HT1080 (cell line): ENCODE results near the gene CST6. TPM values are rescaled to one million over a fixed set of nuclear protein-coding genes. Genes with fewer than 3 reads are reported as not detected.

ENCODE experiments used
- DNase-seq: peaks from one replicate; pipeline ENCODE4 v3.0.0-alpha.2; 2015; ENCODE audit warnings: low read depth
- polyA plus RNA-seq, 2 experiments: library from polyadenylated mRNA; depleted of rRNA; stranded (reverse); fragments of >200 nt; gene quantifications; 2 replicates each; pipeline ENCODE4 v1.2.3, GENCODE V29; 2015
- total RNA-seq: library from RNA; depleted of rRNA; stranded (reverse); fragments of >200 nt; shearing (Covaris generic); gene quantifications from 2 replicates; pipeline ENCODE4 v1.2.3, GENCODE V29; 2014; rRNA removed

CST6 gene, protein sequence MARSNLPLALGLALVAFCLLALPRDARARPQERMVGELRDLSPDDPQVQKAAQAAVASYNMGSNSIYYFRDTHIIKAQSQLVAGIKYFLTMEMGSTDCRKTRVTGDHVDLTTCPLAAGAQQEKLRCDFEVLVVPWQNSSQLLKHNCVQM
- total RNA-seq: not detected in 2 replicates
- 0.12 TPM in 1 of 2 replicates, not detected in the other for polyA plus RNA-seq (2015; cell fraction: cytosol; rRNA removed)
- polyA plus RNA-seq (2015; cell fraction: nucleus; rRNA removed): not detected in 2 replicates

DNA sequence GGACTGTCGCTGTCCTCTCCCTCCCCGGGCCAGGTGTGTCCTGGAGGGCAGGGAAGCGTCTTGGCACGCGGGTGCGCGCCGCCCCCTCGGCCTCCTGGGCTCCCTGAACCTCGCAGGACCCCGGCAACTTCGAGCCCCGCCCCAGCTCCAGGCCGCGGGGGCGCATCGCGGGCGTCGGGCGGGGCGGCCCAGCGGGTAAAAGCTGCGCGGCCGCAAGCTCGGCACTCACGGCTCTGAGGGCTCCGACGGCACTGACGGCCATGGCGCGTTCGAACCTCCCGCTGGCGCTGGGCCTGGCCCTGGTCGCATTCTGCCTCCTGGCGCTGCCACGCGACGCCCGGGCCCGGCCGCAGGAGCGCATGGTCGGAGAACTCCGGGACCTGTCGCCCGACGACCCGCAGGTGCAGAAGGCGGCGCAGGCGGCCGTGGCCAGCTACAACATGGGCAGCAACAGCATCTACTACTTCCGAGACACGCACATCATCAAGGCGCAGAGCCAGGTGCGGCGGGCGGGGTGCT, at the start of gene CST6:
Gene CST6 (plus strand): TSS at position 224 of the 519 bp plus-strand sequence. CDS start 37 bp downstream, at position 261.
- DNase-seq: no peak

DNA sequence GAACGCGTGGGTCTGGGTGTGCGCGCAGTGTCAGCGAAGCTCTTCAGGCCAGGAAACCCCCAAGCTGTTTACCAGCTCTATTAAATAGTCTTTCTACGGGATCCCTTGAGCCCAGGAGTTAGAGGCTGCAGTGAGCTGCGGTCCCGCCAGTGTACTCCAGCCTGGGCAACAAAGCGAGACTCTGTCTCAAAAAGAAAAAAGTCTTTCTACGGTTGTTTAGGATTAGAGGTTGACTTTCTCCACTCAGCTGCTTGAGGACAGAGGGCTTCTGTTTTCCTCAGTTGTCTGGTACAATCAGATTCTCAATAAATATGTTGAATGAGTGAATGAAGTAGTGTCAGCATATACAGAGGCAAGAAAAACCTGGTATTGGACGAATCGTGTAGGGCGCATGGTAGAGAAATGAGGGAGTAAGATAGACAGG, 49.7 kb upstream of the CST6 start:
- DNase-seq: no peak

DNA sequence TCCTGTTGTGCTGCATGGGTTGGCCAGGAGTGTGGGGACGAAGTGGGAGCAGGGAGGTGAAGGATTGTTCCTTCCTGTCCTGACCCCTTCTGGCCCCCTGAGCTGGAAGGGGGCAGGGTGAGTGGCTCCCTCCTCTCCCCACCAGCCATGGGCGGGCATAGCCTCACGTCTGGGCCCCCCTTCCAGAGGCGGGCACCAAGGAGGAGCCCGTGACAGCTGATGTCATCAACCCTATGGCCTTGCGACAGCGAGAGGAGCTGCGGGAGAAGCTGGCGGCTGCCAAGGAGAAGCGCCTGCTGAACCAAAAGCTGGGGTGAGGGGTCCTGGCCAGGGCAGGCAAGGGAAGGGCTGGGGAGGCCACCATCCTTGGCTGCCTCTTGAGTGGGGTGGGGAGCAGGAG, 46.9 kb upstream of the CST6 start:
- DNase-seq: no peak

DNA sequence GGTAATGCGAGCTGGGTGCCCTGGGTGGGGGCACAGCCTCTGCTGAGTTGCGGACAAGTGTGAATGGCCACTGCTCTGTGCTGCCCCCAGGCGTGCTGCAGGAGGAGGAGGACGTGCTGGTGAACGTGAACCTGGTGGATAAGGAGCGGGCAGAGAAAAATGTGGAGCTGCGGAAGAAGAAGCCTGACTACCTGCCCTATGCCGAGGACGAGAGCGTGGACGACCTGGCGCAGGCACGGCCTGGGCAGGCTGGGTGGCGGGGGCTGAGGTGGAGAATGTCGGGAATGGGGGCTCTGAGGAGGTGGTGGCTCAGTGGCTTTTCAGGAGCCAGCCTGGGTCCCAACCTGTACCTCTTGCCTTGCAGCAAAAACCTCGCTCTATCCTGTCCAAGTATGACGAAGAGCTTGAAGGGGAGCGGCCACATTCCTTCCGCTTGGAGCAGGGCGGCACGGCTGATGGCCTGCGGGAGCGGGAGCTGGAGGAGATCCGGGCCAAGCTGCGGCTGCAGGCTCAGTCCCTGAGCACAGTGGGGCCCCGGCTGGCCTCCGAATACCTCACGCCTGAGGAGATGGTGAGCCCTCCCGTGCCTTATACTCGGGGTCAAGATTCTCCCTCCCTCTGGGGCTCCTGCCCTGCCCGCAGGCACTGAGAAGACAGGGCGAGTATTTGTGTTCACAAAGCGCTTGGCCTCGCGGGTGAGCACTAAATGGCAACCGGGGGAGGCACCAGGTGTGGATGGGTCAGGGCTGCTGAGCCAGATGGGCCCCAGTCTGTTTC, 45.6 kb upstream of the CST6 start:
- no peak for DNase-seq

DNA sequence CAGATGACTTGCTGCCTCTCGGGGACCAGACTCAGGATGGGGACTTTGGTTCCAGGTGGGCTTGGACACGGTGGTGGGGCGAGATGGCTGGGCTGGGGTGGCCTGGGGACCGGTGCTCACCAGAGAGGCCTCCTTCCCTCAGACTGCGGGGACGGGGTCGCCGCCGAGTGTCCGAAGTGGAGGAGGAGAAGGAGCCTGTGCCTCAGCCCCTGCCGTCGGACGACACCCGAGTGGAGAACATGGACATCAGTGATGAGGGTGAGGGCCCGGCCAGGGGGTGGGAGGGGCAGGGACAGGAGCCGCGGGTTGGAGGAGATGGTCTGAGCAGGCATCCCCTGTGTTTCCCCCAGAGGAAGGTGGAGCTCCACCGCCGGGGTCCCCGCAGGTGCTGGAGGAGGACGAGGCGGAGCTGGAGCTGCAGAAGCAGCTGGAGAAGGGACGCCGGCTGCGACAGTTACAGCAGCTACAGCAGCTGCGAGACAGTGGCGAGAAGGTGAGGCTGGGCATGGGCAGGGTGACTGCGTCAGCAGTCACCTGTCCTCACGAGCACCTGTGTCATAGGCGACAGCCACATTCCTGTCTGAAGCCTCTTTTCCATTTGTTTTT, 44.4 kb upstream of the CST6 start:
- no peak for DNase-seq

DNA sequence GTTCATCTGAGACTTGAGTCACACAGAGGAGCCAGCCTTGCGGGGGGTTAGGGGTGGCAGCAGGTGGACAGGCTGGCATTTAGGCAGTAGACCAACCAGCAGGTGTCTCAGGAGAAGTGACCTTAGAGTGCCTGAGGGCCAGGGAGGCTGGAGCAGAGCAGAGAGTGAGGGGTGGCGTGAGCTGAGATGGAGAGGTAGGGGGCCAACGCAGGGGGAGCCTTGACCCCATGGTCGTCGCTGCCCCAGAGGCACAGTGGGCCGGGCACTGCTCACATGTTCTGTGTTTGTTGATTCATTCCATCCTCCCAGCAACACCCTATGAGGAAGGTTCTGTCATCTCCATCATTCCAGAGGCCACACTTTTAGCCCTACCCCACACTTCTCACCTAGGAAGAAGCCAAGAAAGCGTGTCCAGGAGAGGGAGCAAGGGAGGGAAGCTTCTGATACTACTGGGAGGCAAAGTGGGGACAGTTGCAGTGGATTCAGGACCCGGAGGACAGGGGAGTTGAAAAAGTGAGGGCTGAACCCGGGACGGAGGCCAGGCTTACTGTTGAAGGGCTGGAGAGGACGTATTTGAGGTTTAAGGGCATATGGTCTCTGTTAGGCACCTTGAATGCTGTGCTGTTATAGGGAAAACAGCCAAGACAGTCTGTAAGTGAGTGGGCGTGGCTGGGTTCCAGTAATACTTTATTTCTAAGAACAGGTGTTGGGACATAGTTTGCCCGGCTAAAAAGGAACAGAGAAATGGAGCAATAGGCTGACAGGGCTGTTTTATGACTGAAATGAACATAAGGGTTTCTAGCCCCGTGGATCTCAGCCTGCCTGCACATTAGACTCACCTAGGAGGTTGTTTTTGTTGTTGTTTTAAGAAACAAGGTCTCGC, 43.0 kb upstream of the CST6 start:
- DNase-seq: no peak

DNA sequence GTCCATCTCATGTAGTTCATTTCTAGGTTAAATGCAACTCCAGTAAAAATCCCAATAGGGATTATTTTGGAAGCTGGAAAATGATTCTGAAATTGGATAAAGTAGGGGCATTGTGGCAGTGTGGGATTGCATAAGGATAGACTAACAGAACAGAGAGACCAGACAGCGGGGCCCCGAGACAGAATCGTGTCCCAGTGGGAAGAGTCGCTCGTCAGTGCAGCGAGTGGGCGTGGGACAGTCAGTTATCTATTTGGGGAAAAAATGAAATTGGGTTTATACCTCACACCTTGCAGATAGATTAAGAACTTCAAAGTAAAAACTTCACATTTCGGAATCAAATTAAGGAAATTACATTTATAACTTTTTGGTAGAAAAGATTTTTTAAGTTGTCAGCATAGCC, 39.7 kb upstream of the CST6 start:
- DNase-seq: no peak

DNA sequence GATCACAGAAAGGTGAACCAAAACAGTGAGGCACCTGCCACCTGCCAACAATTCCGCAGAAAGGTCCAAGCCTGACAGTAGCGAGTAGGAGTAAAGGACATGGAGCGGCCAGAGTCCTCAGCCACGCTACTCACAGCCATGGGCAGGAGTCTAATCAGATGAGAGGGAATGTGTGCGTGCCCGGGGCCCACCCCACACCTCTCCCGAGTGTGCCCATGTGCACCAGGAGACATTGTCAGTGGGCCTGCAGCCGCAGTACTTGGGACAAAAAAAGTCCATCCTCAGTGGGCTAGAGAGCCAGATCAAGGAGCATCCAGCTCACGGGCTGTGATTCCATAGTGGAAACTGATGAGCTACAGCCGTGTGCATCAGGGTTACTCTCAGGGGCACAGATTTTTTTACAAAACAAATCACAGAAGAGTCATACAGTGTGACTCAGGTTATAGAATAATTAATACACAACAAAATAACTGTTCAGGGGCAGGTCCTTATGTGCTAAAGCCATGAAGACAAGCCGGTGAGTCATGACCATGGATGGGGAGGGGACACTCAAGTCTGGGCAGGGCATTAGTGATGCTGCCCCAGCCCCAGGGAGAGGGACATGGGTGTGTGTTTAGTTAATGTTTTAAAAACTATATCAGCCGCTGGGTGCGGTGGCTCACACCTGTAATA, 38.2 kb upstream of the CST6 start:
- peak; percentile 56 for DNase-seq

DNA sequence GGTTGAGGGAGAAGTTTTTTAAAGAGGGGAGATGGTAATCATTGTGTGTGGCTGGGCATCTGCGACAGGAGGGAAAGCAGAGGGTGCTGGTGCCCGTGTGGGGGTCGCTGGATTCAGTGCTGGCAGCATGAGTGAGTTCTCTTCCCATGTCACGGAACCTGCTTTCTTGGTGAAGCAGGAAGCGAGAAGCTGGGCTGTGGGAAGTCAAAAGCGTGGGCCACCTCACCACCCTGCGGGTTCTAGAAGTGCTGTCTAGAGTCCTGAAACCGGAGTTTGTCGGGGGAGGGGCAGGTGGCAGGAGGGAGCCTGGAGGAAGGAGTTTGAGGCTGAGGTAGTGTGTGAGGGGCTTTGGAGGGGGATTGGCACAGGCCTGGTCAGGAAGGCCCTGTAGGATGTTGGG, 36.0 kb upstream of the CST6 start:
- DNase-seq: no peak

DNA sequence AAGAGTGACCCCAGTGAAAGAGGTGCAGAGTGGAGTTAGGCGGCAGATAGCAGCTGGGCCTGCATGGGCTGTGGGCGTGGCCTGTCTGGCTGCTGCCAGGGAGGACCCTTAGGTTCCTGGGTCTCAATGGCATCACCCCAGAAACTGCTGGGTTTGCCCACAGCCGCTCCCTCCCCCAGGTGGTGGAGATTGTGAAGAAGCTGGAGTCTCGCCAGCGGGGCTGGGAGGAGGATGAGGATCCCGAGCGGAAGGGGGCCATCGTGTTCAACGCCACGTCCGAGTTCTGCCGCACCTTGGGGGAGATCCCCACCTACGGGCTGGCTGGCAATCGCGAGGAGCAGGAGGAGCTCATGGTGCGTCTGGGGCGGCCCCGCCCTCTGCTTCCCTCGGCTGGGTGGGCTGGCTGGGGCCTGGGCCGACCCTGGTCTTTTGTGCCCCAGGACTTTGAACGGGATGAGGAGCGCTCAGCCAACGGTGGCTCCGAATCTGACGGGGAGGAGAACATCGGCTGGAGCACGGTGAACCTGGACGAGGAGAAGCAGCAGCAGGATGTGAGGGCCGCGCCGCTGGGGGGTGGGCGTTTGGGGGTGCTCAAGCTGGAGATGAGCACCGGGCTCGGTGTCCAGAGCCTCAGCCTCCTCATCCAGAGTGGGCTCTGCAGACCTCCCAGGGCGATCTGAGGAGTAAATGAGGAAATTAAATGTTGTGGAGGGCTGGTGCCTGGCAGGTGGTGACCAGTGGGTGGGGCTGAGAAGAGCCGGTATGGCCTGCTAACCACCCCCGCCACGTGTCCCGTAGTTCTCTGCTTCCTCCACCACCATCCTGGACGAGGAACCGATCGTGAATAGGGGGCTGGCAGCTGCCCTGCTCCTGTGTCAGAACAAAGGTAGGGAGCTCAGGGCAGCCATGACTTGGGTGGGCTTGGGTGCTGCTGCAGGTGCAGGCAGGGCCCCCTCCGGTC, 35.3 kb upstream of the CST6 start:
- DNase-seq: no peak

DNA sequence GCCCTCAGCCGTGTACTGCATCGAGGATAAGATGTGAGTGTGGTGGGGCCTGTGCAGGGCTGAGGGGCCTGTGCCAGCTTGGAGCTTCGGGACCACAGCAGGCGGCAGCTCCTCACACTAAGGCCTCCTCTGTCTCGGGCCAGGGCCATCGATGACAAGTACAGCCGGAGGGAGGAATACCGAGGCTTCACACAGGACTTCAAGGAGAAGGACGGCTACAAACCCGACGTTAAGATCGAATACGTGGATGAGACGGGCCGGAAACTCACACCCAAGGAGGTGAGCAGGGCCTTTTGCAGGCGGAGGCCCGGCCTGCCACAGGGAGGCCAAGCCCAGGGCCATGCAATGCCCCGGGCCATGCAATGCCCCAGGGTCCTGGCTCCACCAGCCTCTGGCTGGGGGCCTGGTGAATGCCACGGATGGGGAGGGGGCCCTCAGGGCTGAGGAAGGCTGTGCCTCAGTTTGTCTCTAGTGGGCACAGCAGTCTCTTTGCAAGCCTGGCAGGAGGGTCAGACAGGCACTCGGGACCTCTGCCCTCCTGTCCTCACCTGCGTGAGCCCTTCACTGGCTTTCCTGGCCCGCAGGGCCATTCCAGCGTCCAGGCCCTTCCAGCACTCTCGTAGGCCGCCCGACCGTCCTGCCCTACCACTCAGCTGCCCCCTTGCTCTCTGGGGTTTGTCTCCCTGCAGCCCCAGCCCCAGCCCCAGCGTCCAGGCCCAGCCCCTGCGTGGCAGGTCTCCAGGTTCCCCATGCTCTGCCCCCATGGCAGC, 34.0 kb upstream of the CST6 start:
- DNase-seq: no peak

DNA sequence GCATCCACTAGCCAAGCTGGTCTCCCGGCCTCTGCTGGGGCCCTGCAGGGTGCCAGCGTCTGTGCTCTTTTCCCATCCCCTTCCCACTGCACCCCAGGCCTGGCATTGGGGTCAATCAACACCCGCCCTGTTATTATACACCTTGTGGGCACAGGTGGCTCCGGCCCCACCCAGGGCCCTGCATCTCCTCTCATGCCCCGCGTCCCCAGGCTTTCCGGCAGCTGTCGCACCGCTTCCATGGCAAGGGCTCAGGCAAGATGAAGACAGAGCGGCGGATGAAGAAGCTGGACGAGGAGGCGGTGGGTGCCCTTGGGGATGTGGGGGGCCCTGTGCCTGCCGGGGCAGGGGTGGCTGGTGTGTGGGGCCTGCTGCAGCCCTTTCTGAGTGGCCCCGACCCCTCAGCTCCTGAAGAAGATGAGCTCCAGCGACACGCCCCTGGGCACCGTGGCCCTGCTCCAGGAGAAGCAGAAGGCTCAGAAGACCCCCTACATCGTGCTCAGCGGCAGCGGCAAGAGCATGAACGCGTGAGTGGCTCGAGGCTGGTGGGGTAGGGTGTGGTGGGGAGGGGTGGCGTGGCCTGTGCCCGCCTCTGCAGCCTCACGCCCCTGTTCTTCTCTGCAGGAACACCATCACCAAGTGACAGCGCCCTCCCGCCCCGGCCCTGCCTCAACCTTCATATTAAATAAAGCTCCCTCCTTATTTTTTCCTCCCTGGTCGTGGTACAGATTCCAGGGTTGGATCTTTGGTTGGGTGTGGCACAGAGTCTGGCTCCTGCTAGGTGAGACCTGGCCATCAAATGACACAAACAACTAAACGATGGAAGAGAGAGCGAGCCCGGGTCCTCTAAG, 33.2 kb upstream of the CST6 start:
- no peak for DNase-seq

DNA sequence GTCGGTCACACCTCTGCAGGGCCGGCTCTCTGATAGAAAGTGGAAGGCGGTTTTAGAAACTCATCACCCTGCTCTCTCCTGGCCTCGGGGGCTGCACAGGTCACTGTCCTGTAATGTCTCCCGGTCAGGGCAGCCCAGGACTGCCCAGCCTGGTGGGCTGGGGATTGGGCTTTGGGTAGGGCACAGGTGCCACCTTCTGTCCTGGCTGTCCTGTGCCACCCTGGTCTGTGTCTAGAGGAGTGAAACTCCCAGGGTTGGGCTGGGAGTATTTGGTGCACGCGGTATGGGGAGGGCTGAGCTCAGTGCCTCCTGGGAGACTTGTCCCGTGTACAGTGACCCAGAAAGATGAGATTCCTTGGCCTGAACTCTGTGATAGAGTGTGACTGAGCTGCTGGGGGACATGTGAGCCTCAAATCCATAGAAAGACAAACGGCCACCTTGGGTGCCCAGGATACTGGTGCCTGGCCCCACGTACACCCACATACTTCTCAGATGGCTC, 32.5 kb upstream of the CST6 start:
- DNase-seq: no peak

DNA sequence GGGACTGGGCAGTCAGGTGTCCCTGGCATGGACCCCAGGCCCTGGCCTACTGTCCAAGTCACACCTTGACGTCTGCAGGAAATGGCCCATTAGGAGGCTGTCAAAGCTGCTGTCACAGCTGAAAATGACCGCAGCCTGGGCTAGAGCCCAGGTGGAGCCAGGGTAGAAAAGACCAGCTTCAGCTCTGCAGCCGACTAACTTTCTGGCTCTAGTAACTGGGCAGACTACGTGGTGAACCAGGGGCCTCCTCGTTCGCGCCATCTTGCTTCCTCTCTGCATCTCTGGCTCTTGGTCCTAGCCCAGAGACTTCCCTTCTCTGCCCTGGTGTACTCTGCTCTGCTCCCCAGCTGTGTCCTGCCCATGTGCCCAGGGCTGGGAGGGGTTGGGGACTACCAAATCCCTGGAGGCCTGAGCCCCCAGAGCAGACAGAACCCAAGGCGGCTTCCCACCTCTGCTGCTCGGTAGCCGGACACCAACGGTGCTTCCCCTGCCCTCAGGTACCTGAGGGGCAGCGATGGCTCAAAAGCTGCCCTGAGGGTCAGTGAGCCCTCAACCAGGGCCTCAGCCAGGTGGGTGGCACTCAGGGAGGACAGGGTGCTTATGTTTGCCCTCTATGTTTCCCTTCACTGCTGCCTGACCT, 30.6 kb upstream of the CST6 start:
- no peak for DNase-seq

DNA sequence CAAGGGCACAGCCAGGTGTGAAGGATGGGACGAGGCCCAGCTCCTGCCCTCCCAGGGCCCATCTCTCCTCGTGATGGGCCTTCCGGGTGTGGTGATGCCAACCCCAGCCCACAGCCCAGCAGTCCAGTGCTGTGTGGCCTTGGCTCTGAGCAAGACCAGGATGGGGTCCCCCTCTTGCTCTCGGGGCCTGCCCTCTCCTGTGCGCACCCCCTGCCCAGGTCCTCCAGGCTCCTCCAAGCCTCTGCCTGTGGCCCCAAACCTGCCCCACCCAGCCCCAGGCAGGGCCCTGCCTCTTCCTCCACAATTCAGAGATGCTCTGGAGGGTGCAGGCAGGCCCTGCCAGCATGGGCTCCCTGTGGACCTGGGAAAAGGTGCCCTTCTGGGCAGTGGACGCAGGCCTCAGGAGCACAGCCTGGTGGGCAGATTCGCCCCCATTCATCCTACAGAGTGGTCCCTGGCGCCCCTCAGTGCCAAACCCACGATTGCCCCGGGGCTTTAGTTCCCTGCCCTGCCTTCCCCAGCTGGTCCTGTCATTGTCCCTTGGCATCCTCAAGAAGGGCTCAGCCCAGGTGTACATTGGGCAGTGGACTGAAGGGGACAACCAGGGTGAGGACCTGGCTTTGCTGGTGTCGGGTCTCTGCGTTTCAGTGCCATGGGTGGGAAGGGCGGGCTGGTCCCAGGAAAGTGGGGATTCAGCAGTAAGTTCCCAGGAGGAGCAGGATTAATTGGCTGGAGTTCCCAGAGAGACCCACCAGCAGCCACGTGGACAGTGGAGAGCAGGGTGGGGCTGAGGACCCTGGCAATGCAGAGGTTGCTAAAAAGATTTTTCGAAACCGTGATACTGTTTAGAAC, 29.6 kb upstream of the CST6 start:
- no peak for DNase-seq
